ENCODE data around the gene BSDC1. TPM values are rescaled to one million over a fixed set of nuclear protein-coding genes. Genes with fewer than 3 reads are reported as not detected.
A peak's percentile ranks its signal among the peaks of the same experiment; 100 is the strongest.

Gene BSDC1
- total RNA-seq, 1 experiment from 2014 or later, result 33.2 TPM

- Histone ChIP-seq H3K36me3 (ENCODE audit: control insufficient read depth, insufficient read depth, low read length) (no peaks in the 10 kb centered on the region), H3K27me3 (replicated peaks; ENCODE audit: control insufficient read depth, insufficient read depth, low read length) (no peaks in the 10 kb centered on the region), H3K4me3 (ENCODE audit: low read depth, low read length) (no peak overlapping the region), H3K4me1 (peaks cover 6% of the 10 kb centered on the region; the same call in 1 of the 2 replicates), H3K9me3 (no peaks in the 10 kb centered on the region)
- H3K27ac Mint-ChIP-seq (ENCODE audit: unreplicated experiment), result no peak overlapping the region
- no peaks in the 10 kb centered on the region for H3K27me3 Mint-ChIP-seq (ENCODE audit: insufficient read depth, unreplicated experiment)
- intact Hi-C loops (cut with micrococcal nuclease; ENCODE audit: unreplicated experiment), result loop anchor here (2.0 kb wide), 1 partner anchor 141 kb away; the partner anchor contains the start of genes EIF3I and TMEM234
- peaks cover 19% of the 10 kb centered on the region for H3K36me3 Mint-ChIP-seq (ENCODE audit: insufficient read depth, unreplicated experiment)
- no peak overlapping the region for H3K4me3 Mint-ChIP-seq (ENCODE audit: unreplicated experiment)
- H3K9me3 Mint-ChIP-seq (ENCODE audit: unreplicated experiment), result no peaks in the 10 kb centered on the region
- DNase-seq, result no peak
- ChIA-PET POLR2A (interaction anchor here (0.6 kb wide), 1 partner anchor 22 kb away, joined by 15 read pairs; no protein-coding TSS in a partner anchor), CTCF (interaction anchor here (0.6 to 1.8 kb wide), 2 partner anchors 77 to 148 kb away, joined by 5 to 8 read pairs; no protein-coding TSS in a partner anchor)
- TF ChIP-seq CTCF (IDR thresholded peaks at IDR 0.05; ENCODE audit: insufficient read depth in 1 of 2, low read depth in 1 of 2, low read length in 1 of 2, severe bottlenecking in 1 of 2, unreplicated experiment in 1 of 2), result no peak
- BruUV-seq (replicated peaks), result no TSS peak
- H3K4me1 Mint-ChIP-seq (ENCODE audit: low read depth, unreplicated experiment), result peaks cover 14% of the 10 kb centered on the region
Measured at GRCh38 chr1:32363713-32364112, 30.5 kb downstream of the BSDC1 start.

GRCh38 chr1:32362474-32363313, 31.5 kb downstream of the BSDC1 start, which contains the start of the genes FAM229A and TSSK3:
TSS of gene FAM229A (minus strand) at chr1:32362485. CDS start at chr1:32362091, 394 bp downstream.
TSS of gene TSSK3 (plus strand) at chr1:32362539. CDS start at chr1:32362702, 163 bp downstream.
- H3K27me3 Mint-ChIP-seq (ENCODE audit: insufficient read depth, unreplicated experiment), result no peaks in the 10 kb centered on the region
- peak within 1 kb of the TSS; percentile 54 for H3K4me3 Mint-ChIP-seq (ENCODE audit: unreplicated experiment)
- ChIA-PET POLR2A (interaction anchor here (0.6 kb wide), 1 partner anchor 23 kb away, joined by 15 read pairs; no protein-coding TSS in a partner anchor), CTCF (interaction anchor here (0.6 to 1.8 kb wide), 2 partner anchors 76 to 147 kb away, joined by 5 to 8 read pairs; no protein-coding TSS in a partner anchor)
- peak within 1 kb of the TSS; percentile 50 for H3K4me3 ChIP-seq (ENCODE audit: low read depth, low read length)
- peaks cover 19% of the 10 kb centered on the region for H3K36me3 Mint-ChIP-seq (ENCODE audit: insufficient read depth, unreplicated experiment)
- BruUV-seq (replicated peaks), result no TSS peak
- no peaks in the 10 kb centered on the region for H3K9me3 Mint-ChIP-seq (ENCODE audit: unreplicated experiment)
- H3K4me1 Mint-ChIP-seq (ENCODE audit: low read depth, unreplicated experiment), result peaks cover 14% of the 10 kb centered on the region
- intact Hi-C loops (cut with micrococcal nuclease; ENCODE audit: unreplicated experiment), result loop anchor here (2.0 kb wide), 1 partner anchor 140 kb away; the partner anchor contains the start of genes EIF3I and TMEM234
- peaks cover 16% of the 10 kb centered on the region for H3K4me1 ChIP-seq
- TF ChIP-seq CTCF (IDR thresholded peaks at IDR 0.05; ENCODE audit: insufficient read depth in 1 of 2, low read depth in 1 of 2, low read length in 1 of 2, severe bottlenecking in 1 of 2, unreplicated experiment in 1 of 2), result no peak
- no peaks in the 10 kb centered on the region for H3K27me3 ChIP-seq (replicated peaks; ENCODE audit: control insufficient read depth, insufficient read depth, low read length)
- no peak within 1 kb of the TSS for H3K27ac Mint-ChIP-seq (ENCODE audit: unreplicated experiment)
- H3K36me3 ChIP-seq (ENCODE audit: control insufficient read depth, insufficient read depth, low read length), result no peaks in the 10 kb centered on the region
- no peaks in the 10 kb centered on the region for H3K9me3 ChIP-seq
- DNase-seq, result no peak

- ChIA-PET POLR2A (no interaction called here), CTCF (no interaction called here)
- Histone ChIP-seq H3K4me3 (ENCODE audit: low read depth, low read length) (peak overlapping the region; percentile 50), H3K36me3 (ENCODE audit: control insufficient read depth, insufficient read depth, low read length) (no peaks in the 10 kb centered on the region), H3K9me3 (no peaks in the 10 kb centered on the region), H3K4me1 (peaks cover 19% of the 10 kb centered on the region), H3K27me3 (replicated peaks; ENCODE audit: control insufficient read depth, insufficient read depth, low read length) (no peaks in the 10 kb centered on the region)
- intact Hi-C loops (cut with micrococcal nuclease; ENCODE audit: unreplicated experiment), result loop anchor here (2.0 kb wide), 1 partner anchor 139 kb away; the partner anchor contains the start of genes EIF3I and TMEM234
- TF ChIP-seq CTCF (IDR thresholded peaks at IDR 0.05; ENCODE audit: insufficient read depth in 1 of 2, low read depth in 1 of 2, low read length in 1 of 2, severe bottlenecking in 1 of 2, unreplicated experiment in 1 of 2), result peak; percentile 16 to 43
- no TSS peak for BruUV-seq (replicated peaks)
- DNase-seq, result peak in 1 of 2 experiments; percentile 61
- H3K27me3 Mint-ChIP-seq (ENCODE audit: insufficient read depth, unreplicated experiment), result no peaks in the 10 kb centered on the region
- H3K4me1 Mint-ChIP-seq (ENCODE audit: low read depth, unreplicated experiment), result peaks cover 14% of the 10 kb centered on the region
- peak overlapping the region; percentile 54 for H3K4me3 Mint-ChIP-seq (ENCODE audit: unreplicated experiment)
- H3K9me3 Mint-ChIP-seq (ENCODE audit: unreplicated experiment), result no peaks in the 10 kb centered on the region
- peaks cover 19% of the 10 kb centered on the region for H3K36me3 Mint-ChIP-seq (ENCODE audit: insufficient read depth, unreplicated experiment)
- H3K27ac Mint-ChIP-seq (ENCODE audit: unreplicated experiment), result no peak overlapping the region
Measured at GRCh38 chr1:32361674-32362473, 32.4 kb downstream of the BSDC1 start.
